ENCODE data around the gene WTAP.

- TF ChIP-seq EP300 (IDR thresholded peaks at IDR 0.05) (no peak), POLR2A (IDR thresholded peaks at IDR 0.05) (no peak)
- TF ChIP-seq, protein P1, sequence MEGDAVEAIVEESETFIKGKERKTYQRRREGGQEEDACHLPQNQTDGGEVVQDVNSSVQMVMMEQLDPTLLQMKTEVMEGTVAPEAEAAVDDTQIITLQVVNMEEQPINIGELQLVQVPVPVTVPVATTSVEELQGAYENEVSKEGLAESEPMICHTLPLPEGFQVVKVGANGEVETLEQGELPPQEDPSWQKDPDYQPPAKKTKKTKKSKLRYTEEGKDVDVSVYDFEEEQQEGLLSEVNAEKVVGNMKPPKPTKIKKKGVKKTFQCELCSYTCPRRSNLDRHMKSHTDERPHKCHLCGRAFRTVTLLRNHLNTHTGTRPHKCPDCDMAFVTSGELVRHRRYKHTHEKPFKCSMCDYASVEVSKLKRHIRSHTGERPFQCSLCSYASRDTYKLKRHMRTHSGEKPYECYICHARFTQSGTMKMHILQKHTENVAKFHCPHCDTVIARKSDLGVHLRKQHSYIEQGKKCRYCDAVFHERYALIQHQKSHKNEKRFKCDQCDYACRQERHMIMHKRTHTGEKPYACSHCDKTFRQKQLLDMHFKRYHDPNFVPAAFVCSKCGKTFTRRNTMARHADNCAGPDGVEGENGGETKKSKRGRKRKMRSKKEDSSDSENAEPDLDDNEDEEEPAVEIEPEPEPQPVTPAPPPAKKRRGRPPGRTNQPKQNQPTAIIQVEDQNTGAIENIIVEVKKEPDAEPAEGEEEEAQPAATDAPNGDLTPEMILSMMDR (IDR thresholded peaks at IDR 0.05) = no peak
Measured at GRCh38 chr6:159788753-159789376, 61.6 kb downstream of the WTAP start.
